ENCODE measurements around the gene GMEB2. TPM values are rescaled to one million over a fixed set of nuclear protein-coding genes. Genes with fewer than 3 reads are reported as not detected.

Gene GMEB2
- total RNA-seq, 1 experiment from 2014 or later, result 14.3 TPM

DNA sequence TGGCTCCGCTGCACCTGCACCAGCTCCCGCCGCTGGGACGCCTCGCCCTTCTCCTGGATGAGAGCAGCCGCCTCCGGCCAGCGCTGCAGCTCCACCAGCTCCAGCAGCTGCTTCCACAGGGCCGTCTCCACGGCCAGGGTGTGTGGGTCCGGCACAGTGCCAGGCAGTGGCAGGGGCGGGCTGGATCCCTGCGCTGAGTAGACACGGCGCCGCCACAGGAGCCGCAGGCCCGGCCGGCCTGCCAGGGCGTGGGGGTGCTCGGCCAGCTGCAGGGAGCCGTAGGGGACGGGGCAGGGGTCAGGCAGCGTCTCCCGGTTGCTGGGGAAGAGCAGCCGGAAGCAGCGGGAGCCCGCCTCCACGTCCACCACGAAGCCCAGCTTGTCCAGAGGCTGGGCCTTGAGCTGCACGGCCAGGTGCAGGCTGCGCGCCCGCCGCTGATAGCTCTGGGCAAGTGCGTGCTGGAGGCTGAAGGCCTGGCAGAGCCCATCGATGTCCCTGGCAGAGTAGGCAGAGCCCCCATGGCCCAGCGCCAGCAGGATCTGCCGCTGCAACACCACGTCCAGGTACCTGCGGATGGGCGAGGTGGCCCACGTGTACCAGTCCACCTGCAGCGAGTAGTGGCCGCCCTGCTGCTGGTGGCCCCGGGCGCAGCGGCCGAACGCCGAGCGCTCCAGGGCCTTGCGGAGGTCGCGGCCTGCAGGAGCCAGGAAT, 63.5 kb downstream of the GMEB2 start:
- H3K23me2 ChIP-seq (ENCODE audit: insufficient read length, low read depth, low read length, poor library complexity, severe bottlenecking), result no peaks in the 10 kb centered on the region
- no peak overlapping the region for H2BK20ac ChIP-seq (ENCODE audit: low read depth, low read length, poor library complexity, severe bottlenecking)
- Mint-ChIP-seq H3K9me3 (no peaks in the 10 kb centered on the region), H3K4me1 (no peaks in the 10 kb centered on the region), H3K27me3 (ENCODE audit: low read depth) (no peaks in the 10 kb centered on the region), H3K36me3 (ENCODE audit: insufficient read depth in 1 of 3, low read depth in 3 of 3) (peaks cover 3 to 9% (median 5%) of the 10 kb centered on the region in 3 experiments; a peak in 6 of 7 replicates), H3K4me3 (no peak overlapping the region), H3K27ac (no peak overlapping the region)
- no peaks in the 10 kb centered on the region for H3K9me3 ChIP-seq (ENCODE audit: control insufficient read depth, low read depth, low read length)
- H3K4me1 ChIP-seq (ENCODE audit: insufficient read depth, low read length), result no peaks in the 10 kb centered on the region
- H2BK120ac ChIP-seq (ENCODE audit: low read depth, low read length, poor library complexity, severe bottlenecking), result no peak overlapping the region
- no peaks in the 10 kb centered on the region for H3K27me3 ChIP-seq (ENCODE audit: insufficient read depth, low read length)
- H2BK15ac ChIP-seq (ENCODE audit: low read depth, low read length), result no peak overlapping the region; the same call in 1 of the 2 replicates
- DNase-seq, result no peak
- H4K8ac ChIP-seq (replicated peaks; ENCODE audit: insufficient read length, low read depth, low read length), result no peak overlapping the region
- no peak overlapping the region for H3K4me2 ChIP-seq (ENCODE audit: insufficient read depth, insufficient read length, low read length)
- H3K4ac ChIP-seq (ENCODE audit: low read depth, low read length), result no peak overlapping the region
- H3K79me1 ChIP-seq (ENCODE audit: insufficient read depth, low read depth, low read length, poor library complexity, severe bottlenecking), result no peaks in the 10 kb centered on the region
- H3K9ac ChIP-seq (ENCODE audit: extremely low read depth, insufficient read length, low read length), result no peak overlapping the region
- no peak overlapping the region for H2BK12ac ChIP-seq (ENCODE audit: insufficient read length, low read depth, low read length)
- no peaks in the 10 kb centered on the region for H3K79me2 ChIP-seq (ENCODE audit: insufficient read depth, low read length)
- no peak overlapping the region for H4K5ac ChIP-seq (ENCODE audit: insufficient read length, low read depth, low read length)
- no peak overlapping the region for H2BK5ac ChIP-seq (ENCODE audit: insufficient read length, low read length)
- no peak overlapping the region for H3K18ac ChIP-seq (ENCODE audit: insufficient read length, low read depth, low read length)
- H2AK5ac ChIP-seq (ENCODE audit: insufficient read length, low read length), result no peak overlapping the region
- no peak overlapping the region for H3K14ac ChIP-seq (ENCODE audit: insufficient read depth, low read length)
- TF ChIP-seq, protein P1, sequence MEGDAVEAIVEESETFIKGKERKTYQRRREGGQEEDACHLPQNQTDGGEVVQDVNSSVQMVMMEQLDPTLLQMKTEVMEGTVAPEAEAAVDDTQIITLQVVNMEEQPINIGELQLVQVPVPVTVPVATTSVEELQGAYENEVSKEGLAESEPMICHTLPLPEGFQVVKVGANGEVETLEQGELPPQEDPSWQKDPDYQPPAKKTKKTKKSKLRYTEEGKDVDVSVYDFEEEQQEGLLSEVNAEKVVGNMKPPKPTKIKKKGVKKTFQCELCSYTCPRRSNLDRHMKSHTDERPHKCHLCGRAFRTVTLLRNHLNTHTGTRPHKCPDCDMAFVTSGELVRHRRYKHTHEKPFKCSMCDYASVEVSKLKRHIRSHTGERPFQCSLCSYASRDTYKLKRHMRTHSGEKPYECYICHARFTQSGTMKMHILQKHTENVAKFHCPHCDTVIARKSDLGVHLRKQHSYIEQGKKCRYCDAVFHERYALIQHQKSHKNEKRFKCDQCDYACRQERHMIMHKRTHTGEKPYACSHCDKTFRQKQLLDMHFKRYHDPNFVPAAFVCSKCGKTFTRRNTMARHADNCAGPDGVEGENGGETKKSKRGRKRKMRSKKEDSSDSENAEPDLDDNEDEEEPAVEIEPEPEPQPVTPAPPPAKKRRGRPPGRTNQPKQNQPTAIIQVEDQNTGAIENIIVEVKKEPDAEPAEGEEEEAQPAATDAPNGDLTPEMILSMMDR (conservative IDR thresholded peaks at IDR 0.05), result no peak
- WGBS (ENCODE audit: extremely low coverage, insufficient read length, low lambda C conversion rate), result no CpG with 5 or more reads among the region's 55 CpGs
- H4K20me1 ChIP-seq (ENCODE audit: control insufficient read depth, insufficient read depth, insufficient read length), result no peaks in the 10 kb centered on the region
- no peak overlapping the region for H4K91ac ChIP-seq (ENCODE audit: insufficient read length, low read depth, low read length)
- H3K27ac ChIP-seq (ENCODE audit: insufficient read length, low read depth, low read length), result no peak overlapping the region
- H2AFZ ChIP-seq (ENCODE audit: low read length), result no peak overlapping the region
- H3T11ph ChIP-seq (ENCODE audit: low read length), result no peak overlapping the region
- no peak overlapping the region for H3K56ac ChIP-seq (ENCODE audit: insufficient read length, low read depth, low read length)
- no peak overlapping the region for H3K23ac ChIP-seq (ENCODE audit: insufficient read length, low read depth, low read length)
